Activated naive CD4-positive, alpha-beta T cell treated with anti-CD3 and anti-CD28 coated beads, Interleukin-2, amount 50 U/mL, for 24 hours (primary cell): ENCODE measurements around the gene UCP1.
"Not testable (repeated sequence)": the region's sequence is repeated elsewhere in the genome, so short reads cannot be mapped to it uniquely, and the experiment has no call there.

Source experiments
- H3K27ac Mint-ChIP-seq: one replicate; pipeline ENCODE4 v1.8.0; 2021; ENCODE audit warnings: mild to moderate bottlenecking, mixed read lengths
- H3K27me3 Mint-ChIP-seq: one replicate; pipeline ENCODE4 v1.8.0; 2021; ENCODE audit warnings: mixed read lengths
- H3K36me3 Mint-ChIP-seq: one replicate; pipeline ENCODE4 v1.8.0; 2021; ENCODE audit warnings: mixed read lengths
- H3K4me1 Mint-ChIP-seq: one replicate; pipeline ENCODE4 v1.8.0; 2021; ENCODE audit warnings: mixed read lengths
- H3K4me3 Mint-ChIP-seq: one replicate; pipeline ENCODE4 v1.8.0; 2021; ENCODE audit warnings: mild to moderate bottlenecking, mixed read lengths
- H3K9me3 Mint-ChIP-seq: one replicate; pipeline ENCODE4 v1.8.0; 2021; ENCODE audit warnings: mixed read lengths

UCP1 gene

GRCh38 chr4:140575489-140575888 lies 6.7 kb upstream of the UCP1 start:
- H3K9me3 Mint-ChIP-seq: peaks cover 19% of the 10 kb centered on the region
- no peak overlapping the region for H3K27ac Mint-ChIP-seq
- H3K4me3 Mint-ChIP-seq: no peak overlapping the region
- H3K36me3 Mint-ChIP-seq: no peaks in the 10 kb centered on the region
- peaks cover 46% of the 10 kb centered on the region for H3K27me3 Mint-ChIP-seq
- no peaks in the 10 kb centered on the region for H3K4me1 Mint-ChIP-seq

GRCh38 chr4:140571620-140572019 lies 2.9 kb upstream of the UCP1 start:
- peaks cover 19% of the 10 kb centered on the region for H3K4me1 Mint-ChIP-seq
- H3K27ac Mint-ChIP-seq: no peak overlapping the region
- peaks cover 21% of the 10 kb centered on the region for H3K9me3 Mint-ChIP-seq
- H3K27me3 Mint-ChIP-seq: peaks cover 48% of the 10 kb centered on the region
- H3K36me3 Mint-ChIP-seq: peaks cover 1% of the 10 kb centered on the region
- H3K4me3 Mint-ChIP-seq: no peak overlapping the region

- Mint-ChIP-seq H3K36me3 (peaks cover 1% of the 10 kb centered on the region), H3K4me1 (peaks cover 20% of the 10 kb centered on the region), H3K27me3 (peaks cover 47% of the 10 kb centered on the region), H3K27ac (peak overlapping the region; percentile 63), H3K4me3 (peak overlapping the region; percentile 90), H3K9me3 (peaks cover 21% of the 10 kb centered on the region)
Observed at GRCh38 chr4:140569307-140569638, 512 bp upstream of the UCP1 start.

- H3K36me3 Mint-ChIP-seq: peaks cover 2% of the 10 kb centered on the region
- H3K4me3 Mint-ChIP-seq: no peak overlapping the region
- no peak overlapping the region for H3K27ac Mint-ChIP-seq
- peaks cover 6% of the 10 kb centered on the region for H3K27me3 Mint-ChIP-seq
- H3K4me1 Mint-ChIP-seq: peaks cover 22% of the 10 kb centered on the region
- H3K9me3 Mint-ChIP-seq: no peaks in the 10 kb centered on the region
Observed at GRCh38 chr4:140559696-140560095, 9.1 kb downstream of the UCP1 start.

- peaks cover 2% of the 10 kb centered on the region for H3K36me3 Mint-ChIP-seq
- H3K4me1 Mint-ChIP-seq: peaks cover 22% of the 10 kb centered on the region
- H3K9me3 Mint-ChIP-seq: no peaks in the 10 kb centered on the region
- peaks cover 6% of the 10 kb centered on the region for H3K27me3 Mint-ChIP-seq
- no peak overlapping the region for H3K4me3 Mint-ChIP-seq
- peak overlapping the region; percentile 19 for H3K27ac Mint-ChIP-seq
Observed at GRCh38 chr4:140557831-140558435, 10.8 kb downstream of the UCP1 start.

GRCh38 chr4:140556372-140557085 lies 12.2 kb downstream of the UCP1 start:
- Mint-ChIP-seq H3K36me3 (peaks cover 4% of the 10 kb centered on the region), H3K27ac (no peak overlapping the region), H3K4me3 (no peak overlapping the region), H3K4me1 (peaks cover 22% of the 10 kb centered on the region), H3K9me3 (no peaks in the 10 kb centered on the region), H3K27me3 (peaks cover 1% of the 10 kb centered on the region)

GRCh38 chr4:140533951-140534480 lies 34.7 kb downstream of the UCP1 start:
- Mint-ChIP-seq H3K4me1 (no peaks in the 10 kb centered on the region), H3K4me3 (no peak overlapping the region), H3K27me3 (no peaks in the 10 kb centered on the region), H3K9me3 (no peaks in the 10 kb centered on the region), H3K36me3 (peaks cover 16% of the 10 kb centered on the region), H3K27ac (no peak overlapping the region)

GRCh38 chr4:140529434-140529833 lies 39.3 kb downstream of the UCP1 start:
- Mint-ChIP-seq H3K27me3 (no peaks in the 10 kb centered on the region), H3K27ac (no peak overlapping the region), H3K4me3 (no peak overlapping the region), H3K4me1 (peaks cover 22% of the 10 kb centered on the region), H3K9me3 (no peaks in the 10 kb centered on the region), H3K36me3 (peaks cover 19% of the 10 kb centered on the region)

GRCh38 chr4:140523857-140524742 lies 44.7 kb downstream of the UCP1 start, which contains the start of gene ELMOD2:
ELMOD2 (plus strand) TSS chr4:140524168; CDS start chr4:140525429, 1,261 bp downstream.
- H3K27ac Mint-ChIP-seq: peak within 1 kb of the TSS; percentile 88
- no peaks in the 10 kb centered on the region for H3K27me3 Mint-ChIP-seq
- peaks cover 32% of the 10 kb centered on the region for H3K4me1 Mint-ChIP-seq
- peaks cover 15% of the 10 kb centered on the region for H3K36me3 Mint-ChIP-seq
- H3K9me3 Mint-ChIP-seq: no peaks in the 10 kb centered on the region
- peak within 1 kb of the TSS; percentile 86 for H3K4me3 Mint-ChIP-seq

GRCh38 chr4:140523370-140523856 lies 45.3 kb downstream of the UCP1 start:
- Mint-ChIP-seq H3K4me1 (peaks cover 32% of the 10 kb centered on the region), H3K27me3 (no peaks in the 10 kb centered on the region), H3K9me3 (no peaks in the 10 kb centered on the region), H3K4me3 (peak overlapping the region; percentile 86), H3K27ac (peak overlapping the region; percentile 88), H3K36me3 (peaks cover 15% of the 10 kb centered on the region)

- H3K9me3 Mint-ChIP-seq: no peaks in the 10 kb centered on the region
- peaks cover 3% of the 10 kb centered on the region for H3K27me3 Mint-ChIP-seq
- no peak overlapping the region for H3K27ac Mint-ChIP-seq
- no peaks in the 10 kb centered on the region for H3K4me1 Mint-ChIP-seq
- no peaks in the 10 kb centered on the region for H3K36me3 Mint-ChIP-seq
- no peak overlapping the region for H3K4me3 Mint-ChIP-seq
Observed at GRCh38 chr4:140515423-140515822, 53.3 kb downstream of the UCP1 start.

- not testable (repeated sequence) for H3K4me3 Mint-ChIP-seq, H3K4me1 Mint-ChIP-seq, H3K27ac Mint-ChIP-seq, H3K36me3 Mint-ChIP-seq, H3K9me3 Mint-ChIP-seq
- peaks cover 15% of the 10 kb centered on the region for H3K27me3 Mint-ChIP-seq
Observed at GRCh38 chr4:140513765-140514164, 55.0 kb downstream of the UCP1 start.
